GM12892 (cell line): ENCODE results near the gene SORCS2.

Experiments
- POLR2A ChIP-seq: IDR thresholded peaks from 2 replicates; pipeline ENCODE4 v1.6.1; 2011; ENCODE audit warnings: low read depth, low read length, control low read depth
- POLR2AphosphoS5 ChIP-seq: IDR thresholded peaks from 2 replicates; pipeline ENCODE4 v1.6.1; 2011; ENCODE audit warnings: low read depth, low read length, control low read depth
- TAF1 ChIP-seq: IDR thresholded peaks from 2 replicates; pipeline ENCODE4 v1.6.1; 2011; ENCODE audit warnings: low read depth, mild to moderate bottlenecking, control low read depth, low read length, borderline replicate concordance

GRCh38 chr4:7458066-7458425, 265.7 kb downstream of the SORCS2 start:
- TF ChIP-seq TAF1 (no peak), POLR2A (no peak), POLR2AphosphoS5 (no peak)
